KOPT-K1 (cell line): Measurements from ENCODE around the gene REST.
"Not testable (repeated sequence)": the region's sequence is repeated elsewhere in the genome, so short reads cannot be mapped to it uniquely, and the experiment has no call there.

Experiments
- H3K27ac ChIP-seq: fragments of 200-600 bp; sonication (generic); 2 replicates; pipeline ENCODE4 v1.5.1; 2016; ENCODE audit warnings: antibody characterized with exemption, mild to moderate bottlenecking, low read depth, low read length; ENCODE audit not compliant: poor library complexity, severe bottlenecking
- H3K36me3 ChIP-seq: fragments of 200-600 bp; sonication (generic); 2 replicates; pipeline ENCODE4 v1.5.1; 2017; ENCODE audit warnings: antibody characterized with exemption, mild to moderate bottlenecking, low read length, moderate library complexity; ENCODE audit not compliant: insufficient read depth
- H3K9me3 ChIP-seq: fragments of 200-600 bp; sonication (generic); 2 replicates; pipeline ENCODE4 v1.5.1; 2017; ENCODE audit warnings: antibody characterized with exemption, low read length, mild to moderate bottlenecking; ENCODE audit not compliant: insufficient read depth, poor library complexity, severe bottlenecking

REST gene

GRCh38 chr4:56902703-56903102 lies 5.0 kb upstream of the REST start:
- Histone ChIP-seq H3K9me3 (no peaks in the 10 kb centered on the region), H3K27ac (no peak overlapping the region), H3K36me3 (no peaks in the 10 kb centered on the region)

GRCh38 chr4:56905796-56906195 lies 1.9 kb upstream of the REST start:
- H3K27ac ChIP-seq: no peak overlapping the region
- peaks cover 3% of the 10 kb centered on the region for H3K36me3 ChIP-seq
- no peaks in the 10 kb centered on the region for H3K9me3 ChIP-seq

- Histone ChIP-seq H3K9me3 (no peaks in the 10 kb centered on the region), H3K36me3 (peaks cover 13% of the 10 kb centered on the region), H3K27ac (no peak overlapping the region)
Observed at GRCh38 chr4:56906489-56907393, 959 bp upstream of the REST start.

- Histone ChIP-seq H3K36me3 (peaks cover 27% of the 10 kb centered on the region), H3K27ac (peak overlapping the region; percentile 93), H3K9me3 (no peaks in the 10 kb centered on the region)
Observed at GRCh38 chr4:56908206-56909085, 746 bp downstream of the REST start.

- peak overlapping the region; percentile 93 for H3K27ac ChIP-seq
- peaks cover 36% of the 10 kb centered on the region for H3K36me3 ChIP-seq
- no peaks in the 10 kb centered on the region for H3K9me3 ChIP-seq
Observed at GRCh38 chr4:56909086-56909894, 1.6 kb downstream of the REST start.

GRCh38 chr4:56910172-56910967 lies 2.7 kb downstream of the REST start:
- H3K36me3 ChIP-seq: peaks cover 42% of the 10 kb centered on the region
- H3K9me3 ChIP-seq: no peaks in the 10 kb centered on the region
- H3K27ac ChIP-seq: peak overlapping the region; percentile 93

GRCh38 chr4:56914336-56914735 lies 6.6 kb downstream of the REST start:
- no peaks in the 10 kb centered on the region for H3K9me3 ChIP-seq
- peaks cover 80% of the 10 kb centered on the region for H3K36me3 ChIP-seq
- H3K27ac ChIP-seq: no peak overlapping the region

GRCh38 chr4:56914977-56915376 lies 7.3 kb downstream of the REST start:
- H3K36me3 ChIP-seq: peaks cover 86% of the 10 kb centered on the region
- H3K9me3 ChIP-seq, H3K27ac ChIP-seq: not testable (repeated sequence)

GRCh38 chr4:56927196-56927595 lies 19.5 kb downstream of the REST start:
- Histone ChIP-seq H3K9me3 (no peaks in the 10 kb centered on the region), H3K36me3 (peaks cover 92% of the 10 kb centered on the region), H3K27ac (no peak overlapping the region)

GRCh38 chr4:56930638-56931037 lies 22.9 kb downstream of the REST start:
- Histone ChIP-seq H3K9me3 (no peaks in the 10 kb centered on the region), H3K27ac (no peak overlapping the region), H3K36me3 (peaks cover 94% of the 10 kb centered on the region)

- no peaks in the 10 kb centered on the region for H3K9me3 ChIP-seq
- H3K27ac ChIP-seq: no peak overlapping the region
- H3K36me3 ChIP-seq: peaks cover 99% of the 10 kb centered on the region
Observed at GRCh38 chr4:56931924-56932323, 24.2 kb downstream of the REST start.

- Histone ChIP-seq H3K36me3 (peaks cover 68% of the 10 kb centered on the region), H3K9me3 (no peaks in the 10 kb centered on the region), H3K27ac (no peak overlapping the region)
Observed at GRCh38 chr4:56937262-56937661, 29.6 kb downstream of the REST start.

GRCh38 chr4:56939826-56940225 lies 32.1 kb downstream of the REST start:
- peaks cover 43% of the 10 kb centered on the region for H3K36me3 ChIP-seq
- H3K27ac ChIP-seq, H3K9me3 ChIP-seq: not testable (repeated sequence)

- Histone ChIP-seq H3K36me3 (peaks cover 37% of the 10 kb centered on the region), H3K27ac (no peak overlapping the region)
Observed at GRCh38 chr4:56940403-56940802, 32.7 kb downstream of the REST start.

More at GRCh38 chr4:56940403-56940802, 32.7 kb downstream of the REST start:
- H3K9me3 ChIP-seq: no peaks in the 10 kb centered on the region
